ENCODE results near the gene IFI27. TPM values are rescaled to one million over a fixed set of nuclear protein-coding genes. Genes with fewer than 3 reads are reported as not detected.

Gene IFI27
- total and polyA plus RNA-seq, 2 of the 8 experiments (the other 6 are each of a cell fraction or from before 2014, with no cell fraction given) = 0.76 to 2.2 TPM

DNA sequence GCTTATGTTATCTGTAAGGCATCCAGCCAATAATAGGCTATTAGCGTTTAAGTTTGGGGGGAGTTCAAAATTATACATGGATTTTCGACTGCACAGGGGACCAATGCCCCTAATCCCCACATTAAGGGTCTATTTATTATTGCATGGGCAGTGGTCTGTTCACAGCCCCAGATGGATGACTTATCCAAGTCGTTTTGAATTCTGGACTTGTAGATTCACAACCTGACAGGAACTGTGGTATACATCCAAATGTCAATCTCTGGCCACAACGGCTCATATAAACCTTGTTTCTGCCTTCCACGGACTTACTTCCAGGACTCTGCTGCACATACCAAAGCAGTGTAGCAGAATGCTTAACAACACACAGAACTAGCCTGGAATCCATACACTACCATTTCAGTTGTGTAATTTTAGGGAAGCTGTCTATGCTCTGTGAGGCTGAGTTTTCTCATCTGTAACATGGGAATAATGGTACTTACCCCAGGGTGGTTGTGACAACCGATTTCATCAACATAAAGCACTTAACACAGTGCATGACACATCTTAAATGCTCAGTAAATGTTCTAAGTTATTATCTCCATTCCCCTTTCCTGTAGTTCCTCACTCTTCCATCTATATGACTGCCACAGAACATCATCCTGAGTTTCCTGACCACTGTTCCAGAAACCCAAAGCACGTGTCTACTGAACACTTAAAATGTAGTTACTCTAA is 33.3 kb upstream of the IFI27 start (continued):
- TF ChIP-seq, protein P1, sequence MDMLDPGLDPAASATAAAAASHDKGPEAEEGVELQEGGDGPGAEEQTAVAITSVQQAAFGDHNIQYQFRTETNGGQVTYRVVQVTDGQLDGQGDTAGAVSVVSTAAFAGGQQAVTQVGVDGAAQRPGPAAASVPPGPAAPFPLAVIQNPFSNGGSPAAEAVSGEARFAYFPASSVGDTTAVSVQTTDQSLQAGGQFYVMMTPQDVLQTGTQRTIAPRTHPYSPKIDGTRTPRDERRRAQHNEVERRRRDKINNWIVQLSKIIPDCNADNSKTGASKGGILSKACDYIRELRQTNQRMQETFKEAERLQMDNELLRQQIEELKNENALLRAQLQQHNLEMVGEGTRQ (IDR thresholded peaks at IDR 0.05; ENCODE audit: low read length) = no peak
- TF ChIP-seq TAF1 (IDR thresholded peaks at IDR 0.05; ENCODE audit: low read depth, low read length) (no peak), TBP (IDR thresholded peaks at IDR 0.05; ENCODE audit: low read depth, low read length) (no peak), RNF2 (IDR thresholded peaks at IDR 0.05; ENCODE audit: borderline replicate concordance, low read depth, low read length, missing control alignments, poor library complexity, severe bottlenecking) (no peak), RBBP5 (IDR thresholded peaks at IDR 0.05; ENCODE audit: borderline replicate concordance, low read depth, low read length) (no peak)
- TF ChIP-seq, protein P2, sequence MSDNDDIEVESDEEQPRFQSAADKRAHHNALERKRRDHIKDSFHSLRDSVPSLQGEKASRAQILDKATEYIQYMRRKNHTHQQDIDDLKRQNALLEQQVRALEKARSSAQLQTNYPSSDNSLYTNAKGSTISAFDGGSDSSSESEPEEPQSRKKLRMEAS (IDR thresholded peaks at IDR 0.05) = no peak
